ENCODE results near the gene ATXN2. TPM values are rescaled to one million over a fixed set of nuclear protein-coding genes. Genes with fewer than 3 reads are reported as not detected.
A peak's percentile ranks its signal among the peaks of the same experiment; 100 is the strongest.
"Not testable (repeated sequence)": the region's sequence is repeated elsewhere in the genome, so short reads cannot be mapped to it uniquely, and the experiment has no call there.

ATXN2 gene
- total RNA-seq, 1 donor from 2014 or later: 50.0 TPM

DNA sequence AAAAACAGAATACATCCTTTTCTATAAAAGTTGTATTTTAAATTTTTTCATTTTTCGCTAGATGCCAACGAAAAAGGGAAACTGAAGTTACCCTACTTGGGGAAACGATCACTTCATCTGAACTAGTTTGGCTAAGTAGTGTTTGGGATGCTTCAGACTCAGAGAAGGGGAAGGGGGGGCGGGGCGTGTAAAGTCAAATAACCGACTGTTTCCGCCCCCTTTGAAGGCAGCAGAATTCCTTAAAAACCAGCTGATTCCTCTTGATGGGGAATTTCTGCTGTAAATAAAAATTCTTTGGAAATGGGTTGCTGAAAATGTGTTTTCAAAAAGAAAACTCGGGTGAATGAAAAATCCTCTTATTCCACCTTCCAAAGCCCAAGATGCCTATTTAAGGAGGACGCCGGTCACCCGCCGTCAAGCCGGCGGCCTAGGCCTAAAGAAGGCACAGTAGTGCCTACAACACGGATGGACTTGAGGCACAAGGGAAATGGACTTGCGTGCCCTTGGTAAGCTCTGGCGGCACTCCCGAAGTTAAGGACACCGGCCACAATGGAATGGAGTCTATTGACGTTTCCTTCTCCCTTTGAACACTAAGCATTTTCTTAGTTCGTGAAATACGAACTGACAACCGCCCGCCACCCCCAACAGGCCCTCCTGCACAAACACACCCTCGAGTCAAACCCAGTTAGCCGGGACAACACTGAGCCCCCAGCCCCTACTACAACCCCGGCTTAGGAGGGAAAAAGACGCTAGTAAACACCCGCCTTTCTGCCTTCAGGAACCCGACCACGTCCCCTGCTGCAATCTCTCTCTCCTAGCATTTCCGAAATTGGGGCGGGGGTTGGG lies 1.9 kb downstream of the ATXN2 start:
- Histone ChIP-seq H3K9me3 (replicated peaks) (no peaks in the 10 kb centered on the region), H3K27me3 (ENCODE audit: low read depth) (no peaks in the 10 kb centered on the region), H3K27ac (replicated peaks) (peak overlapping the region; percentile 100), H3K4me3 (peak overlapping the region; percentile 99), H3K4me1 (peaks cover 77% of the 10 kb centered on the region), H3K36me3 (no peaks in the 10 kb centered on the region)
- peak; percentile 43 for DNase-seq
- TF ChIP-seq, protein P1, sequence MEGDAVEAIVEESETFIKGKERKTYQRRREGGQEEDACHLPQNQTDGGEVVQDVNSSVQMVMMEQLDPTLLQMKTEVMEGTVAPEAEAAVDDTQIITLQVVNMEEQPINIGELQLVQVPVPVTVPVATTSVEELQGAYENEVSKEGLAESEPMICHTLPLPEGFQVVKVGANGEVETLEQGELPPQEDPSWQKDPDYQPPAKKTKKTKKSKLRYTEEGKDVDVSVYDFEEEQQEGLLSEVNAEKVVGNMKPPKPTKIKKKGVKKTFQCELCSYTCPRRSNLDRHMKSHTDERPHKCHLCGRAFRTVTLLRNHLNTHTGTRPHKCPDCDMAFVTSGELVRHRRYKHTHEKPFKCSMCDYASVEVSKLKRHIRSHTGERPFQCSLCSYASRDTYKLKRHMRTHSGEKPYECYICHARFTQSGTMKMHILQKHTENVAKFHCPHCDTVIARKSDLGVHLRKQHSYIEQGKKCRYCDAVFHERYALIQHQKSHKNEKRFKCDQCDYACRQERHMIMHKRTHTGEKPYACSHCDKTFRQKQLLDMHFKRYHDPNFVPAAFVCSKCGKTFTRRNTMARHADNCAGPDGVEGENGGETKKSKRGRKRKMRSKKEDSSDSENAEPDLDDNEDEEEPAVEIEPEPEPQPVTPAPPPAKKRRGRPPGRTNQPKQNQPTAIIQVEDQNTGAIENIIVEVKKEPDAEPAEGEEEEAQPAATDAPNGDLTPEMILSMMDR (IDR thresholded peaks at IDR 0.05; ENCODE audit: borderline replicate concordance): no peak
- intact Hi-C loops (cut with micrococcal nuclease): no loop called here

DNA sequence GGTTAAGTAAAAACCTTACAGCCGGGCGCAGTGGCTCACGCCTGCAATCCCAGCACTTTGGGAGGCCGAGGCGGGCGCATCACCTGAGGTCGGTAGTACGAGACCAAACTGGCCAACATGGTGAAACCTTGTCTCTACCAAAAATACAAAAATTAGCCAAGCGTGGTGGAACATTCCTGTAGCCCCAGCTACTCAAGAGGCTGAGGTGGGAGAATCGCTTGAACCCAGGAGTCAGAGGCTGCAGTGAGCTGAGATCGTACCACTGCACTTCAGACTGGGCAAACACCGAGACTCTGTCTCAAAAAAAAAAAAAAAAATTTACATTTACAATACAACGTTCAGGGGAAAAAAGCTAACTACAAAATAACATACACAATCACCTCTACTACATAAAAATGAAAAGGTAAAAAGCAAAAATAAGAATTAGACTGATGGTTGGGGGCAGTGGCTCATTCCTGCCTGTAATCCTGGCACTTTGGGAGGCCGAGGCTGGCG lies 3.7 kb downstream of the ATXN2 start:
- H3K27ac ChIP-seq (replicated peaks); intact Hi-C loops (cut with micrococcal nuclease); H3K27me3 ChIP-seq (ENCODE audit: low read depth); H3K9me3 ChIP-seq (replicated peaks); H3K4me3 ChIP-seq; DNase-seq; H3K36me3 ChIP-seq: not testable (repeated sequence)
- peaks cover 93% of the 10 kb centered on the region for H3K4me1 ChIP-seq

DNA sequence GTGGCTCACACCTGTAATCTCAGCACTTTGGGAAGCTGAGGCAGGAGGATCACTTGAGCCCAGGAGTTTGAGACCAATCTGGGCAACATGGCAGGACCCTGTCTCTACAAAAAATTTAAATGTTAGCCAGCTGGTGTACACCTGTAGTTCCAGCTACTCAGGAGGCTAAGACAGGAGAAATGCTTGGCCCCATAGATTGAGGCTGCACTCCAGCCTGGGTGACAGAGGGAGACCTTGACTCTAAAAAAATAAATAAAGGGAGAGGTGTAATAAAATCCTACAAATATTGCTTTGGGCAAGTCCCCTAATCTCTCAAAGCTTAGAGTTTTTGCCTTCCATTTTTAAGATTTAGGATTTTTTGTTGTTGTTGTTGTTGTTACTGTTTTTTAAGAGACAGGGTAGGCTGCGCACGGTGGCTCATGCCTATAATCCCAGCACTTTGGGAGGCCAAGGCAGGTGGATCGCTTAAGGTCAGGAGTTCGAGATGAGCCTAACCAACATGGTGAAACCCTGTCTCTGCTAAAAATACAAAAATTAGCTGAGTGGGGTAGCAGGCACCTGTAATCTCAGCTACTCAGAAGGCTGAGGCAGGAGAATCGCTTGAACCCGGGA lies 7.6 kb downstream of the ATXN2 start:
- H3K9me3 ChIP-seq (replicated peaks); intact Hi-C loops (cut with micrococcal nuclease); H3K27ac ChIP-seq (replicated peaks); H3K4me3 ChIP-seq; H3K27me3 ChIP-seq (ENCODE audit: low read depth); H3K36me3 ChIP-seq; DNase-seq: not testable (repeated sequence)
- peaks cover 83% of the 10 kb centered on the region for H3K4me1 ChIP-seq

DNA sequence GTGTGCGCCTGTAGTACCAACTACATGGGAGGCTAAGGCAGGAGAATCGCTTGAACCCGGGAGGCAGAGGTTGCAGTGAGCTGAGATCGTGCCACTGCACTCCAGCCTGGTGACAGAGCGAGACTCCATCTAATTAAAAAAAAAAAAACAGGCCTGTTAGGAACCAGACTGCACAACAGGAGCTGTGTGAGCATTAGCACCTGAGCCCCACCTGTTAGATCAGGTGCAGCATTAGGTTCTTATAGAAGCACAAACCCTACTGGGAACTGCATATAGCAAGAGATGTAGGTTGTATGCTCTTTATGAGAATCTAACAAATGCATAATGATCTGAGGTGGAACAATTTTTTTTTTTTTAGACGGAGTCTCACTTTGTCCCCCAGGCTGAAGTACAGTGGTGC lies 8.6 kb downstream of the ATXN2 start:
- intact Hi-C loops (cut with micrococcal nuclease): no loop called here
- Histone ChIP-seq H3K9me3 (replicated peaks) (no peaks in the 10 kb centered on the region), H3K27me3 (ENCODE audit: low read depth) (no peaks in the 10 kb centered on the region), H3K27ac (replicated peaks) (no peak overlapping the region), H3K36me3 (no peaks in the 10 kb centered on the region), H3K4me1 (peaks cover 74% of the 10 kb centered on the region), H3K4me3 (no peak overlapping the region)
- TF ChIP-seq, protein P1 (IDR thresholded peaks at IDR 0.05; ENCODE audit: borderline replicate concordance): no peak
- DNase-seq: no peak

DNA sequence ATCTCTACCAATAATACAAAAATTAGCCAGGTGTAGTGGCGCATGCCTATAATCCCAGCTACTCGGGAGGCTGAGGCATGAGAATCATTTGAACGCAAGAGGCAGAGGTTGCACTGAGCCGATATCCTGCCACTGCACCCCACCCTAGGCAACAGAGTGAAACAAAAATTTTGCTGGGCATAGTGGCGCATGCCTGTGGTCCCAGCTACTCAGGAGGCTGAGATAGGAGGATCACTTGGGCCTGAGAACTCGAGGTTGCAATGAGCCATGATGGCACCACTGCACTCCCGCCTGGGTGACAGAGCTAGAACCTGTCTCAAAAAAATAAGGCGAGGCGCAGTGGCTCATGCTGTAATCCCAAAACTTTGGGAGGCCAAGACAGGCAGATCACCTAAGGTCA lies 9.5 kb downstream of the ATXN2 start:
- intact Hi-C loops (cut with micrococcal nuclease): no loop called here
- Histone ChIP-seq H3K36me3 (no peaks in the 10 kb centered on the region), H3K27me3 (ENCODE audit: low read depth) (no peaks in the 10 kb centered on the region), H3K27ac (replicated peaks) (no peak overlapping the region), H3K4me3 (no peak overlapping the region), H3K4me1 (peaks cover 71% of the 10 kb centered on the region), H3K9me3 (replicated peaks) (no peaks in the 10 kb centered on the region)
- TF ChIP-seq, protein P1 (IDR thresholded peaks at IDR 0.05; ENCODE audit: borderline replicate concordance): no peak
- no peak for DNase-seq

DNA sequence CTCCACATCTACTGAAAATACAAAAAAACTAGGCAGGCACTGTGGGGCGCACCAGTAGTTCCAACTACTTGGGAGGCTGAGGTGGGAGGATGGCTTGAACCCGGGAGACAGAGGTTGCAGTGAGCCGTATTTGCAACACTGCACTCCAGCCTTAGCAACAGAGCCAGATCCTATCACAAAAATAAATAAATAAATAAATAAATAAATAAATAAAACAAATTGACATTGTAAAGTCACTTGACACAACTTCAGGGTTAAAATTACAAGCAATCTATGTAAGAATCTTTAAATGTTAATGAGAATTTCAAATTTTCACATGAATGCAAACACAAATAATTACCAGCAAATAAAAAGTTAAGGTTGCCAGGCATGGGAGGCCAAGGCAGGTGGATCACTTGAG lies 11.1 kb downstream of the ATXN2 start:
- Histone ChIP-seq H3K4me3 (no peak overlapping the region), H3K36me3 (no peaks in the 10 kb centered on the region), H3K9me3 (replicated peaks) (no peaks in the 10 kb centered on the region), H3K27ac (replicated peaks) (no peak overlapping the region), H3K4me1 (peaks cover 55% of the 10 kb centered on the region), H3K27me3 (ENCODE audit: low read depth) (no peaks in the 10 kb centered on the region)
- TF ChIP-seq, protein P1 (IDR thresholded peaks at IDR 0.05; ENCODE audit: borderline replicate concordance): no peak
- intact Hi-C loops (cut with micrococcal nuclease): no loop called here
- DNase-seq: no peak

All from left ventricle myocardium inferior (tissue), 1 donor.